Hepatocyte (in vitro differentiated cells): ENCODE results near the gene PLEKHA5. TPM values are rescaled to one million over a fixed set of nuclear protein-coding genes. Genes with fewer than 3 reads are reported as not detected.
"Not testable (repeated sequence)": the region's sequence is repeated elsewhere in the genome, so short reads cannot be mapped to it uniquely, and the experiment has no call there.

ENCODE experiments used
- DNase-seq: peaks from one replicate; pipeline ENCODE4 v3.0.0-alpha.2; 2016; ENCODE audit warnings: low spot score
- H2AFZ ChIP-seq: fragments of 200-600 bp; sonication (generic); 2 replicates; pipeline ENCODE4 v1.6.0; 2016; ENCODE audit warnings: antibody characterized with exemption, mild to moderate bottlenecking
- H3K27ac ChIP-seq: fragments of 200-600 bp; sonication (generic); 2 replicates; pipeline ENCODE4 v1.5.1; 2016; ENCODE audit warnings: mild to moderate bottlenecking
- H3K27me3 ChIP-seq: fragments of 200-600 bp; sonication (generic); 2 replicates; pipeline ENCODE4 v1.6.1; 2016
- H3K36me3 ChIP-seq: fragments of 200-600 bp; sonication (generic); replicated peaks from 2 replicates; pipeline ENCODE4 v1.5.1; 2016; ENCODE audit warnings: low read depth; ENCODE audit not compliant: insufficient read depth
- H3K4me1 ChIP-seq: fragments of 200-600 bp; sonication (generic); 2 replicates; pipeline ENCODE4 v1.5.1; 2016; ENCODE audit warnings: mild to moderate bottlenecking, moderate library complexity; ENCODE audit not compliant: insufficient read depth
- H3K4me2 ChIP-seq: fragments of 200-600 bp; sonication (generic); 2 replicates; pipeline ENCODE4 v1.6.0; 2016
- H3K4me3 ChIP-seq: fragments of 200-600 bp; sonication (generic); 2 replicates; pipeline ENCODE4 v1.5.1; 2016; ENCODE audit warnings: mild to moderate bottlenecking
- H3K79me2 ChIP-seq: fragments of 200-600 bp; sonication (generic); 2 replicates; pipeline ENCODE4 v1.6.0; 2017; ENCODE audit warnings: mild to moderate bottlenecking
- H3K9me2 ChIP-seq: fragments of 200-600 bp; sonication (generic); replicated peaks from 2 replicates; pipeline ENCODE4 v1.6.0; 2017; ENCODE audit warnings: mild to moderate bottlenecking; ENCODE audit not compliant: insufficient read depth
- H3K9me3 ChIP-seq: fragments of 200-600 bp; sonication (generic); 2 replicates; pipeline ENCODE4 v1.5.1; 2016; ENCODE audit warnings: low read depth, mild to moderate bottlenecking
- H4K20me1 ChIP-seq: fragments of 200-600 bp; sonication (generic); 2 replicates; pipeline ENCODE4 v1.6.0; 2016; ENCODE audit warnings: mild to moderate bottlenecking; ENCODE audit not compliant: insufficient read depth, poor library complexity, severe bottlenecking
- EZH2 ChIP-seq: fragments of 200-600 bp; sonication (generic); IDR thresholded peaks from 2 replicates; pipeline ENCODE4 v1.6.1; 2016; ENCODE audit warnings: antibody characterized with exemption, mild to moderate bottlenecking, borderline replicate concordance
- EZH2phosphoT487 ChIP-seq: fragments of 200-600 bp; sonication (generic); IDR thresholded peaks from one replicate; pipeline ENCODE4 v1.6.1; 2018; ENCODE audit warnings: antibody characterized with exemption, mild to moderate bottlenecking, low read depth, moderate library complexity; ENCODE audit not compliant: unreplicated experiment, severe bottlenecking
- WGBS: methylation state at CpG from one replicate; pipeline ENCODE4 v1.1.6; 2016; ENCODE audit warnings: low lambda C conversion rate; ENCODE audit errors: missing lambda C conversion rate; 5-methylcytosine and 5-hydroxymethylcytosine counted together
- polyA plus RNA-seq: library from polyadenylated mRNA; unstranded; fragments of >200 nt; fragmentation: Nextera tagmentation; extraction: Ambion mirVana; gene quantifications from 2 replicates; pipeline ENCODE4 v1.2.1, GENCODE V29; 2016
- total RNA-seq: library from RNA; depleted of rRNA; stranded (reverse); fragments of >200 nt; gene quantifications from 2 replicates; pipeline ENCODE4 v1.2.3, GENCODE V29; 2014
- TF ChIP-seq, protein P1 (sequence below): fragments of 200-600 bp; sonication (generic); IDR thresholded peaks from 2 replicates; pipeline ENCODE4 v1.5.1; 2016; ENCODE audit warnings: antibody characterized with exemption, mild to moderate bottlenecking; ENCODE audit not compliant: poor library complexity

Gene PLEKHA5
- total and polyA plus RNA-seq, 2 experiments from 2014 or later, result 32.2 to 39.6 TPM

DNA sequence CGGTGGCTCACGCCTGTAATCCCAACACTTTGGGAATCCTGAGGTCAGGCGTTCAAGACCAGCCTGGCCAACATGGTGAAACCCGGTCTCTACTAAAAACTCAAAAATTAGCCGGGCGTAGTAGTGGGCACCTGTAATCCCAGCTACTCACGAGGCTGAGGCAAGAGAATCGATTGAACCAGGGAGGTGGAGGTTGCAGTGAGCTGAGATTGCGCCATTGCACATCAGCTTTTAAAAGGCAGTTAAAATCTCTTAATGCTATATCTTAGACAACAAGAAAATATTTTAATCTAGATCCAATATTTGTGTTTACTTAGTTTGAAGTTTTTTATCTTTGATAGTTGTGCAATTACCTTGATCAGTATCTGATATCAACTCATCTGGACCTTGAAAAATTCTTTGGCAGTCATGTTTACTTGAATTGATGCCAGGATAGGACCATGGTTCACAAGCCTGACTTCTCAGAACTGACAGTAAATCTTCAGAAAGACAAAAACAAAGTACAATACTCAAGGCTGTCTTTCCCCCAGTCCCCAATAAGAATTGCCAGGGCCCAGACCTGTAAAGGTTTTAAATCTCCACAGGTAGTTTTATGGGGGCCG, 174.7 kb downstream of the PLEKHA5 start:
- DNase-seq, result no peak
- Histone ChIP-seq H3K27ac (no peak overlapping the region), H4K20me1 (no peaks in the 10 kb centered on the region), H3K27me3 (no peaks in the 10 kb centered on the region), H3K4me2 (no peak overlapping the region), H3K4me1 (no peaks in the 10 kb centered on the region), H2AFZ (no peak overlapping the region), H3K9me2 (no peaks in the 10 kb centered on the region), H3K9me3 (no peaks in the 10 kb centered on the region), H3K4me3 (no peak overlapping the region), H3K36me3 (no peaks in the 10 kb centered on the region), H3K79me2 (no peaks in the 10 kb centered on the region)
- 97% methylated on average over 10 of the region's 10 CpGs for WGBS
- TF ChIP-seq, protein P1, sequence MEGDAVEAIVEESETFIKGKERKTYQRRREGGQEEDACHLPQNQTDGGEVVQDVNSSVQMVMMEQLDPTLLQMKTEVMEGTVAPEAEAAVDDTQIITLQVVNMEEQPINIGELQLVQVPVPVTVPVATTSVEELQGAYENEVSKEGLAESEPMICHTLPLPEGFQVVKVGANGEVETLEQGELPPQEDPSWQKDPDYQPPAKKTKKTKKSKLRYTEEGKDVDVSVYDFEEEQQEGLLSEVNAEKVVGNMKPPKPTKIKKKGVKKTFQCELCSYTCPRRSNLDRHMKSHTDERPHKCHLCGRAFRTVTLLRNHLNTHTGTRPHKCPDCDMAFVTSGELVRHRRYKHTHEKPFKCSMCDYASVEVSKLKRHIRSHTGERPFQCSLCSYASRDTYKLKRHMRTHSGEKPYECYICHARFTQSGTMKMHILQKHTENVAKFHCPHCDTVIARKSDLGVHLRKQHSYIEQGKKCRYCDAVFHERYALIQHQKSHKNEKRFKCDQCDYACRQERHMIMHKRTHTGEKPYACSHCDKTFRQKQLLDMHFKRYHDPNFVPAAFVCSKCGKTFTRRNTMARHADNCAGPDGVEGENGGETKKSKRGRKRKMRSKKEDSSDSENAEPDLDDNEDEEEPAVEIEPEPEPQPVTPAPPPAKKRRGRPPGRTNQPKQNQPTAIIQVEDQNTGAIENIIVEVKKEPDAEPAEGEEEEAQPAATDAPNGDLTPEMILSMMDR, result no peak
- TF ChIP-seq EZH2phosphoT487 (no peak), EZH2 (no peak)

DNA sequence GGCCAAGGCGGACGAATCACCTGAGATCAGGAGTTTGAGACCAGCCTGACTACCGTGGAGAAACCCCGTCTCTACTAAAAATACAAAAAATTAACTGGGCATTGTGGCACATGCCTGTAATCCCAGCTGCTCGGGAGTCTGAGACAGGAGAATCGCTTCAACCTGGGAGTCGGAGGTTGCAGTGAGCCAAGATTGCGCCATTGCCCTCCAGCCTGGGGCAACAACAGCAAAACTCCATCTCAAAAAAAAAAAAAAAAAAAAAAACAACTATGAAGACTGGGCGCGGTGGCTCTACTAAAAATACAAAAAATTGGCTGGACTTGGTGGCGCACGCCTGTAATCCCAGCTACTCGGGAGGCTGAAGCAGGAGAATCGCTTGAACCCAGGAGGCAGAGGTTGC, 176.1 kb downstream of the PLEKHA5 start:
- H3K4me3 ChIP-seq, H3K4me1 ChIP-seq, H4K20me1 ChIP-seq, H3K27me3 ChIP-seq, DNase-seq, H2AFZ ChIP-seq, H3K79me2 ChIP-seq, H3K27ac ChIP-seq, H3K4me2 ChIP-seq, H3K9me3 ChIP-seq, H3K9me2 ChIP-seq, H3K36me3 ChIP-seq: not testable (repeated sequence)
- 98% methylated on average over 11 of the region's 14 CpGs for WGBS

DNA sequence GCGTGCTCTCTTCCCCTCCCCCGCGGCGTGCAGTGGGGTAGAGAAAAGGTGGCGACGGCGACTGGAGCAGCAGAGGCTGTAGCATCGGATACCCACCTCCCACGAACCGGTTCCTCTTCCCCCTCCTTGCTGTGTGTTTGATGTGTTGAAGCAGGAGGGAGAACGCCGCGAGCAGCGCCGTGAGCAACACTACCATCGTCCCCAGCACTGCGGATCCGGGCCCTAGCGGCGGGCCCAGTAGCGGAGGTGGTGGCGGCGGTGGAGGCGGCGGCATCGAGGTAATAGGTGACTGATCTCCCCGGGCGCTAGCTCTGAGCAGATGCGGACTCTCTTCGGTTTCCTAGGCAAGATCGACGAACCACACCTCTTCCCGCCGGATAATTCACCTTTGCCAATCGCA, 176.8 kb downstream of the PLEKHA5 start:
- TF ChIP-seq EZH2phosphoT487 (no peak), EZH2 (no peak)
- TF ChIP-seq, protein P1, result no peak
- Histone ChIP-seq H3K27ac (no peak overlapping the region), H3K4me2 (no peak overlapping the region), H3K36me3 (no peaks in the 10 kb centered on the region), H3K27me3 (no peaks in the 10 kb centered on the region), H3K79me2 (no peaks in the 10 kb centered on the region), H3K4me1 (no peaks in the 10 kb centered on the region), H3K4me3 (no peak overlapping the region), H3K9me3 (no peaks in the 10 kb centered on the region), H4K20me1 (no peaks in the 10 kb centered on the region), H2AFZ (no peak overlapping the region), H3K9me2 (no peaks in the 10 kb centered on the region)
- DNase-seq, result no peak
- 97% methylated on average over 35 of the region's 35 CpGs for WGBS

DNA sequence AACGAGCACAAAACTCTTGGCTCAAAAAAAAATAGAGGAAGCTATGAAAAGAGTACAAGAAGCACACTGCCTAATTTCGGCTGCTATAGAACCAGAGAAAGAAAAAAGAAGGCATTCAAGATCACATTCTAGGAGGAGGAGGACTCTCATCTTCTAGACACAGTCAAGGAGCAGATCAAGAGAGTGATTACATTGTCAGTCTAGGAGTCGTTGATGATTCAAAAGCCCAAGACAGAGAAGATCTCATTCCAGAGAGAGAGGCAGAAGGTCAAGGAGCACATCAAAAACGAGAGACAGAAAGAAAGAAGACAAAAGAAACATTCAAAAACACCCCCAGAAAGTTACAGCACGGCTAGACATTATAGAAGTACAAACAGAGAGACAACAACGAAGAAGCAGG, 177.9 kb downstream of the PLEKHA5 start:
- H3K27ac ChIP-seq, result no peak overlapping the region
- H2AFZ ChIP-seq, result no peak overlapping the region
- no peak for DNase-seq
- TF ChIP-seq EZH2phosphoT487, result no peak
- TF ChIP-seq EZH2, result no peak
- TF ChIP-seq, protein P1, result no peak
- H3K9me2 ChIP-seq, result no peaks in the 10 kb centered on the region
- no peaks in the 10 kb centered on the region for H3K9me3 ChIP-seq
- H3K4me1 ChIP-seq, result no peaks in the 10 kb centered on the region
- no peak overlapping the region for H3K4me3 ChIP-seq
- no peaks in the 10 kb centered on the region for H3K36me3 ChIP-seq
- no peaks in the 10 kb centered on the region for H3K27me3 ChIP-seq
- no peaks in the 10 kb centered on the region for H4K20me1 ChIP-seq
- no peak overlapping the region for H3K4me2 ChIP-seq
- WGBS, result 99% methylated on average over 6 of the region's 6 CpGs
- no peaks in the 10 kb centered on the region for H3K79me2 ChIP-seq
